GM13977 (cell line): Measurements from ENCODE around the gene NRM.
A peak's percentile ranks its signal among the peaks of the same experiment; 100 is the strongest.

Experiments
- DNase-seq: peaks from one replicate; pipeline ENCODE4 v3.0.0; 2012; ENCODE audit warnings: low spot score
- CTCF ChIP-seq: IDR thresholded peaks from 2 replicates; pipeline ENCODE4 v1.5.1; 2012; ENCODE audit warnings: mild to moderate bottlenecking, control low read depth; ENCODE audit not compliant: insufficient read depth; ENCODE audit errors: extremely low read depth, missing control alignments
- in situ Hi-C: fragments of 300-500 bp; cut with MboI; formaldehyde crosslinking; loops from one replicate; pipeline ENCODE4 v1.12.0; 2022; ENCODE audit warnings: low sequenced_read_pairs, low pct_unique_long_range_greater_than_20kb, mixed read lengths, inconsistent platforms; ENCODE audit not compliant: unreplicated experiment

Gene NRM

DNA sequence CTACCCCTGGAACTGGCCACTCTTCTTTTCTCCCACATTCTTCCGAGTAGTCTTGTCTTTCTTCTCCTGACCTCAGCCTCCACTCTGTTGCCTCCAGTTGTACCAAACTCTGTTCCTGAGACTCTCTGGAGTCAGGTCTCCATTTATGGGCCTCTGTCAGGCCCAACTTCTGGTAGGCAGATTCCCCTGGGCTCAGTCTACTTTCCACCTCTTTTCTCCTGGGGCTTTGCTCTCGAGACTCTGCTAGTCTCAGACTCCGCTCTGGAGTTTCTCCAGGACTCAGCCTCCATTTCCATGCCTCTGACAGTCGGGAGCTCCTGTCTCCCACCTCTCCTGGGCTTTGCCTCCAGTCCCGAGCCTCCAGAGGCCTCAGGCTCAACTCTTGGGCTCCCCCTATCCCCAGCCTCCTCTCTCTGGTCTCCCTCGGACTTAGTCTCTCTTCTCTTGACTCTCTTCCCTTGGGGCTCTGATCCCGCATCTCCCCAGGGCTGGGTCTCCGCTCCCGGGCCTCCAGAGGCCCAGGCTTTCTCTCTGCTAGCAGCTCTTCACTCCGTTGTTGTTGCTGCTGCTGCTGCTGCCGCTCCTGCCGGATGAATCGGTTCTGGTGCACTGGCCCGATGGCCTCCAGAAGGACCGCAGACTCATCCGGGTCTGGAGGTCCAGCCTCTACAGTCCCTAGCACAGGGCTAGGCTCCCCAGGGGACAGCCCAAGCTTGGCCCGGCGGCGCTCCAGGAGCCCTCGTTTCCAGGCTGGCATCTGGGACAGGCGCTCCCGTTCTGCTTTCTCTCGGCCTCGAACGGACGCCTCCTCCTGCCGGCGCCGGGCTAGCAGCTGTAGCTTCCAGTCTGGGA, 5.4 kb downstream of the NRM start:
- TF ChIP-seq CTCF, result peak; percentile 44
- in situ Hi-C loops, result no loop called here
- peak; percentile 44 for DNase-seq

- TF ChIP-seq CTCF, result no peak
These were observed 6.2 kb downstream of the NRM start for GRCh38 chr6:30684386-30685156.

DNA sequence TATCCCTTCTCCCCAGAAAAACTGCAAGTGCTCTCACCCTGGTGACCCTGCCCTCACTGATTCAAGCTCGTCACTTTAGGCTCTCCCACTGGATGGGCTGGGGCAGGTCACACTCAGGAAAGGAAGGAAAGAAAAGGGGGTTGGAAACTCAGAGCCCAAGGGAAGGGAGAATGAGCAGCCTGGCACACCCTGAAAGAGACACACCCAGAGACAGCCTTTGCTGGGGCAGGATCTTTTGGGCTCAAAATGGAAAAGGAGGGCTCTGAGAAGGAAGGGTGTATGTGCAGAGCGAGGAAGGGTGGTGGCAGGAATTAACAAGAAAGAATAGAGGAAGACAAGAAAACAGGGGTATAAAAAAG, 6.8 kb downstream of the NRM start:
- no peak for DNase-seq
- in situ Hi-C loops, result loop anchor here (5.0 kb wide), 1 partner anchor 43 kb away; no protein-coding TSS in a partner anchor
- no peak for TF ChIP-seq CTCF

More at GRCh38 chr6:30684386-30685156, 6.2 kb downstream of the NRM start:
- in situ Hi-C loops, result loop anchor here (5.0 kb wide), 1 partner anchor 43 kb away; no protein-coding TSS in a partner anchor
- peak; percentile 58 for DNase-seq

GRCh38 chr6:30683183-30683979, 7.4 kb downstream of the NRM start:
- TF ChIP-seq CTCF, result no peak
- DNase-seq, result peak; percentile 15

GRCh38 chr6:30682143-30683117, 8.4 kb downstream of the NRM start:
- DNase-seq, result peak; percentile 81
- TF ChIP-seq CTCF, result no peak
- in situ Hi-C loops, result loop anchor here (5.0 kb wide), 1 partner anchor 45 kb away; no protein-coding TSS in a partner anchor

More at GRCh38 chr6:30683183-30683979, 7.4 kb downstream of the NRM start:
- in situ Hi-C loops, result loop anchor here (5.0 kb wide), 1 partner anchor 44 kb away; no protein-coding TSS in a partner anchor
